NCI-H2081 treated with DMSO at 0.1 percent for 48 hours (cell line): ENCODE results near the gene KLHL14.
A peak's percentile ranks its signal among the peaks of the same experiment; 100 is the strongest.
"Not testable (repeated sequence)": the region's sequence is repeated elsewhere in the genome, so short reads cannot be mapped to it uniquely, and the experiment has no call there.

ENCODE experiments used
- DNase-seq: peaks from one replicate; lab custom pipeline; 2025; lab: John Stamatoyannopoulos, UW

KLHL14 gene, protein sequence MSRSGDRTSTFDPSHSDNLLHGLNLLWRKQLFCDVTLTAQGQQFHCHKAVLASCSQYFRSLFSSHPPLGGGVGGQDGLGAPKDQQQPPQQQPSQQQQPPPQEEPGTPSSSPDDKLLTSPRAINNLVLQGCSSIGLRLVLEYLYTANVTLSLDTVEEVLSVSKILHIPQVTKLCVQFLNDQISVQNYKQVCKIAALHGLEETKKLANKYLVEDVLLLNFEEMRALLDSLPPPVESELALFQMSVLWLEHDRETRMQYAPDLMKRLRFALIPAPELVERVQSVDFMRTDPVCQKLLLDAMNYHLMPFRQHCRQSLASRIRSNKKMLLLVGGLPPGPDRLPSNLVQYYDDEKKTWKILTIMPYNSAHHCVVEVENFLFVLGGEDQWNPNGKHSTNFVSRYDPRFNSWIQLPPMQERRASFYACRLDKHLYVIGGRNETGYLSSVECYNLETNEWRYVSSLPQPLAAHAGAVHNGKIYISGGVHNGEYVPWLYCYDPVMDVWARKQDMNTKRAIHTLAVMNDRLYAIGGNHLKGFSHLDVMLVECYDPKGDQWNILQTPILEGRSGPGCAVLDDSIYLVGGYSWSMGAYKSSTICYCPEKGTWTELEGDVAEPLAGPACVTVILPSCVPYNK

DNA sequence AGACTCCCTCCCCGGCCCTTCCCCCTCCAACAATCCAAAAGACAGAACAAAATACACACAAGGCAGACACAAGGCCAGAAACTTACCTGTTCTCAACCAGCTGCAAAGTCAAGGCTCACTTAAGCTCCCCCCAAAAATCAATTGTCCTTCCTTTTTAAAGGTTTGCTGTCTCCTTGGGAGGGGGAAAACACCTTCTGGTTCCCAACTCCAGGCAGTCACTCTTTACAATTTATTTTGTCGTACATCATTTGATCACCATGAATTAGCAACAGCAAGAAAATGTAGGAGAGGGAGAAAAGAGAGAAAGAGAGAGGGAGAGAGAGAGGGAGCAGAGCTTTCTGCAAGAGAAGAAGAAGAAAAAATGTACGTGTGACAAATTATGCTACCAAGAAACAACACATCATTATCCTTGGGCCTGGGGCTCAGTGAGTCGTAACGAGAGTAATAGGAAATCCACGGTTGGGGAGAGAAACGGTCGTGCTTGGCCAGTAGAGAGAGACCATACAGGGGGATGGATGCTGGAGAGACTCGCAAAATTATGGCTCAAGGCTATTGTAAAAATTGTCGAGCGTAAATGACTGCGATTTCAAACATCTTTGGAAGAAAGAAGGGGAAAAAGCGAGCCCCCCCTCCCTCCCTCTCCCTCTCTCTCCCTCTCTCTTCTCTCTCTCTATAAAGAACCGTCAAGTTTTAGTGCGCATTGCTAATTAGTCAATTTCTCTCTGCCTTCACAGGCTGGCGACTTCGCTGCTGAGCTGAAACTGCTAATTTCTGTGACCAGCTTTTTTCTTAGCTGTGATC is at the start of gene KLHL14:
KLHL14 (minus strand) TSS at position 443 of the 801 bp plus-strand sequence. CDS start 2,432 bp downstream, outside the sequence.
- no peak for DNase-seq

DNA sequence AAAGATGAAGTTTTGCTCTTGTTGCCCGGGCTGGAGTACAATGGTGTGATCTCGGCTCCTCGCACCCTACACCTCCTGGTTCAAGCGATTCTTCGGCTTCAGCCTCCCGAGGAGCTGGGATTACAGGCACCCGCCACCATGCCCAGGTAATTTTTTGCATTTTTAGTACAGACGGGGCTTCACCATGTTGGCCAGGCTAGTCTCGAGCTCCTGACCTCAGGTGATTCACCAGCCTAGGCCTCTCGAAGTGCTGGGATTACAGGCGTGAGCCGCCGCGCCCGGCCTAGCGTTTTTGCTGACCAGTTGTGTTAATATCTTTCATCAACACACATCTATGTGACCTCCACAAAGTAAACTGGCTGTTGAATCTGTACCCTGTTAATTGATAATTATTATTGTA is 49.4 kb upstream of the KLHL14 start:
- no peak for DNase-seq

GRCh38 chr18:32815881-32816280 is 43.1 kb upstream of the KLHL14 start:
- DNase-seq = no peak

DNA sequence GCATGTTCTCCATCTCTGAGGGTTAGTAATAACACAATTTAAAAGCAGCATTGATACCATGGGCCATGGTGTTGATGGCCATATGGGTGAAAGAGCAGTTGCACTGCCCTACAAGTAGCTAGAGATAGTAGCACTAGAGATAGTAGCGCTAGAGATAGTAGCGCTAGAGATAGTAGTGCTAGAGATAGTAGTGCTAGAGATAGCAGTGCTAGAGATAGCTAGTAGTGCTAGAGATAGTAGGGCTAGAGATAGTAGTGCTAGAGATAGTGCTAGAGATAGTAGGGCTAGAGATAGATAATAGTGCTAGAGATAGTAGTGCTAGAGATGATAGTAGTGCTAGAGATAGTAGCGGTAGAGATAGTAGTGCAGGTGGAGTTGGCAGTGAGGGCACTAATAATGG is 39.5 kb upstream of the KLHL14 start:
- no peak for DNase-seq

DNA sequence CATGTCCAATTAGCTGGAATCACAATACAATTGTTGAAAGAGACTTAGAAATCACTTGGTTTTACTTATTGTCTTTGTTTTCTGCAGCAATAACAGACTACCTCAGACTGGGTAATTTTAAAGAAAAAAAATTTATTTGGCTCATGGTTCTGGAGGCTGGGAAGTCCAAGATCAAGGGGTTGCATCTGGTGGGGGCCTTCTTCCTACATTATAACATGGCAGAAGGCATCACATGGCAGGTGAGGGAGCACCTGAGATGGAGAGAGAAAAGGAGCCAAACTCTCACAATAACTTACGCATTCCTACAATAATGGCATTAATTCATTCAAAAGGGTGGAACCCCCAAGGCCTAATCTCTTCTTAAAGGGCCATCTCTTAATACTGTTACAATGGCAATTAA is 37.5 kb upstream of the KLHL14 start:
- no peak for DNase-seq

DNA sequence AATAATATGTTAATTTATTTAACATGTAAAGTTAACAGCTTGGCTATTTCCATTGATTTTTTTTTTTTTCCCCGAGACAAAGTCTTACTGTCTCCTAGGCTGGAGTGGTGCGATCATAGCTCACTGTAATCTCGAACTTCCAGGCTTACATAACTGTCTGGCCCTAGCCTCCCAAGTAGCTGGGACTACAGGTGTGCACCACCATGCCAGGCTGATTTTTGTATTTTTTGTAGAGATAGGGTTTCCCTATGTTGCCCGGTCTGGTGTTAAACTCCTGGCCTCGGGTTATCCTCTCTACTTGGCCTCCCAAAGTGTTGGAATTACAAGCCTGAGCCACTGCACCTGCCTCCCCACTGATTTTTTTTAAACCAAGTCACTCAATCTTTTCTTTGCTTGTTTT is 32.5 kb upstream of the KLHL14 start:
- no peak for DNase-seq

DNA sequence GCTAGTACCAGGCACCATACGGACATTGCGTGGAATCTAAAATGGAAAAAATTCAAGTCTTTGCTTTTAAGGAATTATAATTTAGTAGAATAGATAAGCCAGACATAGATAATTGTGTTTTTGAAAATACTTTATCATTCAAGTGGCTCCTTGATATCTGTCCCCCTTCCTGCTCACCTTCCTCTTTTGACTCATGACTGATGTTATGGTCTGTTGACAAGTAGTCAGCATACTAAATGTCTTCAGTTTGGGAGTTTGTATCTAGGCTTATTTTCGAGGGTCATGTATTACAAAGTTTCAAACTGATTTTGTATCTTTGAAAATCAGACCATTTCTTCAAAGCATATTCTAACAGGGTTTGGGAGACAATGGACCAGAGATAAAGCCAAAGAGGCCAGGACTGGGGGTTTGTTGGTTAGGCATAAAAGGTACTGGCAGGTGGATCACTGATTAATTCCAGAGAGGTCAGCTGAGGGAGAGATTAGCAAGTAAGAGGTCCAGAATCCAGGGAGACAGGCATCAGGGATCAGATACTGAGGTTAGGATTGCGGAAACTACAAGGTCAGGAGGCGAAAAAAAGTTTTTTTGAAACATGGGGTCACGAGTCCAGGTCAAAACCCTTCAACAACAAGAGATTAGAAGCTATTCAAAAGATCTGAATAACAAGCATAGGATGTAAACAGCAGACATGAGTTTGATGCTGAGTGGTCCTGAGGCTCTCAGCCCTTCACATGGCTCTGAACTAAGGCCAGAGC is 31.5 kb upstream of the KLHL14 start:
- no peak for DNase-seq

GRCh38 chr18:32803568-32803967 is 30.7 kb upstream of the KLHL14 start:
- no peak for DNase-seq

GRCh38 chr18:32802591-32803451 is 30.0 kb upstream of the KLHL14 start:
- DNase-seq = no peak

GRCh38 chr18:32801228-32801627 is 28.4 kb upstream of the KLHL14 start:
- no peak for DNase-seq

DNA sequence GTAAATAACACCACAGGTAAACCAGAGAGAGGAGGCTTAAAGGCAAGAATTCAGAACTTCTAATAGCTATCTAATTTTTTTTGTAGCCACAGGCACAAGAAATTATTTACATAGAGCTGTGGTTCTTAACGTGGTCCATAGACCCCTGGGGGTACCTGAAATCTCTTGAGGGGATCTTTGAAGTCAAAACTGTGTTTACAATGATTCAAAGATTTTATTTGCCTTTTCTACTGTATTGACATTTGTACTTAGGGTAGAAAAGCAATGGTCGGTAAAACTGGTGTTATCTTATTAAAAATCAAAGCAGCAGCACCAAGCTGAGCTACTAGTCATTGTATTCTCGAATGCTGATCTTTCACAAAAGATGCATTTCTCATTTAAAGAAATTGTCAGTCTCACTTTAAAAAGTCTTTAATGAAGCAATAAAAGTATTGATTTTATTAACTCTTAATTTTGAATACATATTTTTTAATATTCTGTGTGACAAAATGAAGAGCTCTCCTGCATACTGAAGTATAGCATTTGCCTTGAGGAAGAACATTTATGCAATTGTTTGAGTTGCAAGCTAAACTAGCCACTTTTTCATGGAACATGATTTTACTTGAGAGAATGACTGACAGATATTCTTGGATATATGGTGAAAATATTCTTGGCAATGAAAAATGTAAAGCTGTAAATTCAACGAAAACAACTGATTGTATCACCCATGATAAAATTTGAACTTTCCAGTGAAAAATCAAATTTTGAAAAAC is 25.6 kb upstream of the KLHL14 start:
- DNase-seq = no peak

- DNase-seq = not testable (repeated sequence)
These were observed 21.8 kb upstream of the KLHL14 start for GRCh38 chr18:32794667-32795066.

GRCh38 chr18:32779010-32779409 is 6.2 kb upstream of the KLHL14 start:
- DNase-seq = no peak

- DNase-seq = no peak
These were observed 4.2 kb upstream of the KLHL14 start for GRCh38 chr18:32777049-32777448.

GRCh38 chr18:32776561-32776960 is 3.7 kb upstream of the KLHL14 start:
- no peak for DNase-seq

DNA sequence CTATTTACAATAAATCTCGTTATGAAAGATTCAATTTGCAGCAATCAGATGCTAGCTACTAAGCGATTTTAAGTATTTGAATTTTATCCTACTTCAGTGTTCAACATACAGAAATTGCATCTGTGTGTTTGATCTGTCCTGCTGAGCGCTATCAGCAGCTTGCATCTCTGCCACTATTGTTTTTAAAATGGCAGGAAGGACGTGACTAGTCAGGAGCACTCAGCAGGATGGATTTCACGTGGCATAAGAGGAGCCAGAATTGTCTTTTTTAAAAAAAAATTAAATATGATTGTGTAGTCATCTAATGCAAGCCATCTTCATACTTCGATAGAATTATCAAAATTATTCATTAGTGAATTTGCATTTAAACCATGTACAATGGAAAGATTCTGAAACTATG is 2.8 kb upstream of the KLHL14 start:
- peak; percentile 17 for DNase-seq

- no peak for DNase-seq
These were observed 524 bp upstream of the KLHL14 start for GRCh38 chr18:32773382-32773712.

DNA sequence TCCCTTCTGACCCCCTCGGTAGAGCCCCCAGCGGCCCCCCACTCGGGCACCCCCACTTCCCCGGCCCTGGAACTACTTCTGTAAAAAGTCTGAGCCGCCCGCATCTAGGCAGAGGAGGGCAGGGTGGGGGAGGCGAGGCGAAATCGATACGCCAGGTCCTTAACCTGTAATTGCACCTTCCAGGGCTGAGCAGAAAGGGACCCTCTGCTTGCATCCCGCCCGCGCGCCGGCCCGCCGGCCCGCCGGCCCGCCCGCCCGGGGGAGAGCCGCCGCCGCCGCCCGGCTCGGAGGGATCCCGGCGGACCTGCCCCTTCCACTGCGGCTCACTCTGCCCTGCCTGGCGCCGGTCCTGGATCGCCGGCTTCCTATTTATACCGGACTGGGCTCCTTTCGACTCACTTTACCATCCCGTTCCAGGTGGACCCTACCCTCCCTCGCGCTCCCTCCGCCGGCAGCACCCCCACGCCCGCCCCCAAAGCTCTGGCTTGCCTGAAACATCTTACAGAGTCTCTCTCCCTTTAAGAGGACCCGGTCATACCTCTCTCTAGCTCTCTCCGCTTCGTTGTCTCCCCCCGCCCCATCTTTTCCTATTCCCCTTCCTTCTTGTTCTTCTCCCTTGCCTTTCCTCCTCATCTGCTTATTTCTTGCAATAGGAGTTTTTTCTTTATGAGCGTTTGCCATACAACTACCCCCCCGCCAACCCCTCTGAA is 797 bp downstream of the KLHL14 start:
- no peak for DNase-seq

DNA sequence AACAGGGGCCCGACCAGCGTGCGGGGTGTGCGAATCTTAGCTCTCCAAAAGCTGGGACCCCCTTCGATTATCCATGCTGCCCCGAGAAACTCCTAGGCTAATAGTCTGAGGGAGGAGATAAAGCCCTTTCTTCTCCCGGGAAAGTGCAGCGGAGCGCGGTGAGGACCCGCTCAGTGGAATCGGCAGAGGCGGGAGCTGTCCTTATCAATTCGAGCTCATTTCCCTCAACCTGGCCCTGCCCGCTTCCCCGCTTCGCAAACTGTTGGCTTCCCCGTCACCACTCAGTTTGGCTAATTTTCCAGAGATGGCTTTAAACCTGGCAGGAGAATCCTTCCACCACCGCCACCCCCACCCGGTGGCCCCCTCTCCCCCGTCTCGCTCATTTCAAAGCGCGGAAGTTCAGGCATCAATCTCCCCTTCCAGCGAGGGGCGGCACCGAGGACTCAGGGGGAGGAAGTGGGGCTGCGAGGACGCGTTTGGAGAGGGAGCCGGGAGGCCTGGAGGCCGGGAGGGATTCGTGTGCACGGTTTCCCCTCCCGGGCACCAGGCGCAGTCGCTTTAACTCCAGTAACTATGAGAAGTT is 1.6 kb downstream of the KLHL14 start:
- no peak for DNase-seq
